Measurements from ENCODE around the gene KCNAB1. TPM values are rescaled to one million over a fixed set of nuclear protein-coding genes. Genes with fewer than 3 reads are reported as not detected.
A peak's percentile ranks its signal among the peaks of the same experiment; 100 is the strongest.

Gene KCNAB1
- total RNA-seq, 1 experiment from 2014 or later = not detected

DNA sequence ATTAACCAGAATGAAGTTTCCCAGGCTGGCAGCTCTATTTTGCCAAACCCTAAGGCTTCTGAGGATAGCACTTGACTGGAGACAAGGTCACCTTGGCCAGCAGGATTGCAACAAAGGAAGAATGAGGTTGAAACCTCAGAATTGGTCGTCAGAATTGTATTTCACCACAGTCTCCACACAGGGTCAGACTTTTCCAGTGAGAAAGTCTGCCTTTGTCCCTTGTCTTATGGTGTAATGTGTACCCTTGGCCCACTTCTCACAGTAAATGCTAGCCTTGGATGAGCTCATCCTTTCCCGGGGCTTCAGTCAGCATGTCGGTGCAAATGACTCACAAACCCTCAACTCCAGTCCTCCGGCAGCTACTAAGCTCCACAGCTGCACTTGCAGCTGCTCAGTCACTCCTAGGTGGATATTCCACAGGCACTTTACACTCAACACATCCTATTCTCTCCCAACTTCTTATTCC lies 414.8 kb downstream of the KCNAB1 start:
- H3K9me3 ChIP-seq (ENCODE audit: low read length) = no peaks in the 10 kb centered on the region
- ATAC-seq = peak; percentile 95
- DNase-seq = peak; percentile 97
- no peak overlapping the region for H3K4me3 ChIP-seq (ENCODE audit: low read length)
- H3K79me2 ChIP-seq (ENCODE audit: low read length) = no peaks in the 10 kb centered on the region
- CTCF ChIA-PET = interaction anchor here (0.6 to 2.0 kb wide), 15 partner anchors 20 to 601 kb away, joined by 3 to 26 read pairs (median 5); partner anchors contain the start of genes SSR3 and TIPARP
- intact Hi-C loops (cut with micrococcal nuclease) = loop anchor here (1.0 to 5.0 kb wide), 5 partner anchors 139 to 602 kb away; partner anchors contain the start of gene TIPARP
- H3F3A ChIP-seq (ENCODE audit: low read length, unreplicated experiment) = no peaks in the 10 kb centered on the region
- H3K4me1 ChIP-seq (ENCODE audit: insufficient read depth, low read length) = peaks cover 28% of the 10 kb centered on the region
- no peak overlapping the region for H2AFZ ChIP-seq (ENCODE audit: low read length)
- no peaks in the 10 kb centered on the region for H4K20me1 ChIP-seq (ENCODE audit: low read length)
- H3K9ac ChIP-seq (ENCODE audit: low read length) = peak overlapping the region; percentile 36; the same call in 1 of the 2 replicates
- POLR2A ChIA-PET (ENCODE audit: unreplicated experiment) = interaction anchor here (0.5 to 1.0 kb wide), 5 partner anchors 252 to 602 kb away, joined by 3 to 8 read pairs (median 4); no protein-coding TSS in a partner anchor
- H3K36me3 ChIP-seq (ENCODE audit: low read depth, low read length) = peaks cover 9% of the 10 kb centered on the region; the same call in 1 of the 2 replicates
- peak overlapping the region; percentile 45 for H3K4me2 ChIP-seq (ENCODE audit: low read length)
- H3K27me3 ChIP-seq (ENCODE audit: low read length) = no peaks in the 10 kb centered on the region
- TF ChIP-seq EZH2phosphoT487 (IDR thresholded peaks at IDR 0.05; ENCODE audit: borderline replicate concordance, low read length) (no peak), EZH2 (IDR thresholded peaks at IDR 0.05; ENCODE audit: low read length, unreplicated experiment) (no peak)
- TF ChIP-seq, protein P1, sequence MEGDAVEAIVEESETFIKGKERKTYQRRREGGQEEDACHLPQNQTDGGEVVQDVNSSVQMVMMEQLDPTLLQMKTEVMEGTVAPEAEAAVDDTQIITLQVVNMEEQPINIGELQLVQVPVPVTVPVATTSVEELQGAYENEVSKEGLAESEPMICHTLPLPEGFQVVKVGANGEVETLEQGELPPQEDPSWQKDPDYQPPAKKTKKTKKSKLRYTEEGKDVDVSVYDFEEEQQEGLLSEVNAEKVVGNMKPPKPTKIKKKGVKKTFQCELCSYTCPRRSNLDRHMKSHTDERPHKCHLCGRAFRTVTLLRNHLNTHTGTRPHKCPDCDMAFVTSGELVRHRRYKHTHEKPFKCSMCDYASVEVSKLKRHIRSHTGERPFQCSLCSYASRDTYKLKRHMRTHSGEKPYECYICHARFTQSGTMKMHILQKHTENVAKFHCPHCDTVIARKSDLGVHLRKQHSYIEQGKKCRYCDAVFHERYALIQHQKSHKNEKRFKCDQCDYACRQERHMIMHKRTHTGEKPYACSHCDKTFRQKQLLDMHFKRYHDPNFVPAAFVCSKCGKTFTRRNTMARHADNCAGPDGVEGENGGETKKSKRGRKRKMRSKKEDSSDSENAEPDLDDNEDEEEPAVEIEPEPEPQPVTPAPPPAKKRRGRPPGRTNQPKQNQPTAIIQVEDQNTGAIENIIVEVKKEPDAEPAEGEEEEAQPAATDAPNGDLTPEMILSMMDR (conservative IDR thresholded peaks at IDR 0.05; ENCODE audit: low read depth, low read length) = peak; percentile 71
- no peaks in the 10 kb centered on the region for H3K9me2 ChIP-seq (replicated peaks; ENCODE audit: low read length)
- BruUV-seq (replicated peaks) = TSS peak; percentile 3
- peak overlapping the region; percentile 79 for H3K27ac ChIP-seq (ENCODE audit: low read length)

DNA sequence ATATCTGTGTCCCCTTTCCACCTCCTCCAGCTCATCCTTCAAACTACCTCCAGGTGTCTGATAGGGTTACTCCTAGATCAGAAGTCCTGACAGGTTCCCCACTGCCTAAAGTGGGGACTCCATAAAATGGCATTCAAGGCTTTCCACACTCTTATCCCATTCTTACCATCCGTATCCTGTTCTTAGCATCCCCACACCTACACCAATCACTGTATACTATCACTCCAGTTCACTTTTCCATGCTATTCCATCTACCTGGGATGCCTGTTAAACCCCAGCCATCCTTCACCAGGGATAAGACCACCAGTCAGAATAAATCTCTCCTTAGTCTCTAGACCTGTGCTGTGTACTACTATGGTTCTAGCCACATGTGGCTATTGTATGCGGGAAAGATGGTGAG lies 415.4 kb downstream of the KCNAB1 start:
- Histone ChIP-seq H3K4me1 (ENCODE audit: insufficient read depth, low read length) (peaks cover 28% of the 10 kb centered on the region), H3K9me2 (replicated peaks; ENCODE audit: low read length) (no peaks in the 10 kb centered on the region), H3K9ac (ENCODE audit: low read length) (peak overlapping the region; percentile 12; the same call in 1 of the 2 replicates), H4K20me1 (ENCODE audit: low read length) (no peaks in the 10 kb centered on the region), H3K79me2 (ENCODE audit: low read length) (no peaks in the 10 kb centered on the region), H3K27ac (ENCODE audit: low read length) (peak overlapping the region; percentile 79), H3K36me3 (ENCODE audit: low read depth, low read length) (peaks cover 12% of the 10 kb centered on the region; the same call in 1 of the 2 replicates), H3K4me2 (ENCODE audit: low read length) (peak overlapping the region; percentile 25), H3K27me3 (ENCODE audit: low read length) (no peaks in the 10 kb centered on the region), H3F3A (ENCODE audit: low read length, unreplicated experiment) (no peaks in the 10 kb centered on the region), H2AFZ (ENCODE audit: low read length) (no peak overlapping the region), H3K4me3 (ENCODE audit: low read length) (no peak overlapping the region), H3K9me3 (ENCODE audit: low read length) (no peaks in the 10 kb centered on the region)
- DNase-seq = no peak
- CTCF ChIA-PET = interaction anchor here (0.6 to 2.0 kb wide), 14 partner anchors 19 to 601 kb away, joined by 3 to 26 read pairs (median 5); partner anchors contain the start of genes SSR3 and TIPARP
- POLR2A ChIA-PET (ENCODE audit: unreplicated experiment) = interaction anchor here (0.5 to 1.0 kb wide), 5 partner anchors 251 to 601 kb away, joined by 3 to 8 read pairs (median 4); no protein-coding TSS in a partner anchor
- TF ChIP-seq, protein P1 (conservative IDR thresholded peaks at IDR 0.05; ENCODE audit: low read depth, low read length) = no peak
- TF ChIP-seq EZH2phosphoT487 (IDR thresholded peaks at IDR 0.05; ENCODE audit: borderline replicate concordance, low read length) = no peak
- no peak for TF ChIP-seq EZH2 (IDR thresholded peaks at IDR 0.05; ENCODE audit: low read length, unreplicated experiment)
- intact Hi-C loops (cut with micrococcal nuclease) = loop anchor here (1.0 to 5.0 kb wide), 5 partner anchors 139 to 602 kb away; partner anchors contain the start of gene TIPARP
- BruUV-seq (replicated peaks) = TSS peak; percentile 54
- peak; percentile 13 for ATAC-seq

Data from PC-3 (cell line).